ENCODE data around the gene ZNF467.

ZNF467 gene

DNA sequence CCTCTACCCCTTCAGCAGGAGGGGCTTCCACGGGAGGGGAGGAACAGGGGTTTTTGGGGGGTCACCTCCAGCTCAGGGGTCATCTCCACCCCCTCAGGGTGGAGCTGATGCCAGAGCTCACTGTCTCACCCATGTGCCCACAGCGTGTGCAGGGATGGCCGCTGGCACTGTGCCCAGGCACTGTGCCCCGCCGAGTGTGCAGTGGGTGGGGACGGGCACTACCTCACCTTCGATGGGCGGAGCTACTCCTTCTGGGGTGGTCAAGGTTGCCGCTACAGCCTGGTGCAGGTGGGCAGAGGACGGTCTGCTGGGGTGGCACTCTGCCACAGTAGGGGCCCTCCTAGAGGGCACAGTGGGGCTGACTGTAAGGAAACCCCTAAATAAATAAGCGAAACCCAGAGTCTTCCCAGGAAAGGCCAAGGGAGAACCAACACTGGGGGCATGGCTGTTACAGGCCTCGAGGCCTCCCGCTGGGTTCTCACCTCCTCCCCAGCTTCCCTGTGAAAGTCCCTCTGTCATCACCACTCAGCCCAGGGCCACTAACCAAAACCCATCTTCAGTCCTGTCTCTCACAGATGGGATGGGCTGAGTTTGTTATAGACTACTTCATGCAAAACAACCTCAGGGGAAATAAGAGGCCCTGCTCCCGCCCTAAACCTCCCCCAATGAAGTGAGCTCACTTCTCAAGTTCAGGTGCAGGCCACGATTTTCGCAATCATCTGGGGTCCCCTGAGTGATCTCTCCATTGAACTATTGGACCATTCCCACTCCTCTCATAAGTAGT is 7.4 kb upstream of the ZNF467 start:
- peaks cover 9% of the 10 kb centered on the region; the same call in 1 of the 2 replicates for H3K4me1 ChIP-seq
- TF ChIP-seq, protein P1, sequence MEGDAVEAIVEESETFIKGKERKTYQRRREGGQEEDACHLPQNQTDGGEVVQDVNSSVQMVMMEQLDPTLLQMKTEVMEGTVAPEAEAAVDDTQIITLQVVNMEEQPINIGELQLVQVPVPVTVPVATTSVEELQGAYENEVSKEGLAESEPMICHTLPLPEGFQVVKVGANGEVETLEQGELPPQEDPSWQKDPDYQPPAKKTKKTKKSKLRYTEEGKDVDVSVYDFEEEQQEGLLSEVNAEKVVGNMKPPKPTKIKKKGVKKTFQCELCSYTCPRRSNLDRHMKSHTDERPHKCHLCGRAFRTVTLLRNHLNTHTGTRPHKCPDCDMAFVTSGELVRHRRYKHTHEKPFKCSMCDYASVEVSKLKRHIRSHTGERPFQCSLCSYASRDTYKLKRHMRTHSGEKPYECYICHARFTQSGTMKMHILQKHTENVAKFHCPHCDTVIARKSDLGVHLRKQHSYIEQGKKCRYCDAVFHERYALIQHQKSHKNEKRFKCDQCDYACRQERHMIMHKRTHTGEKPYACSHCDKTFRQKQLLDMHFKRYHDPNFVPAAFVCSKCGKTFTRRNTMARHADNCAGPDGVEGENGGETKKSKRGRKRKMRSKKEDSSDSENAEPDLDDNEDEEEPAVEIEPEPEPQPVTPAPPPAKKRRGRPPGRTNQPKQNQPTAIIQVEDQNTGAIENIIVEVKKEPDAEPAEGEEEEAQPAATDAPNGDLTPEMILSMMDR (IDR thresholded peaks at IDR 0.05; ENCODE audit: low read depth, low read length): no peak
- no peak for DNase-seq
- no peaks in the 10 kb centered on the region for H3K36me3 ChIP-seq
- no peak overlapping the region for H3K4me3 ChIP-seq (ENCODE audit: low read depth, low read length)
- H3K27me3 ChIP-seq: no peaks in the 10 kb centered on the region
- H3K9me3 ChIP-seq: no peaks in the 10 kb centered on the region

DNA sequence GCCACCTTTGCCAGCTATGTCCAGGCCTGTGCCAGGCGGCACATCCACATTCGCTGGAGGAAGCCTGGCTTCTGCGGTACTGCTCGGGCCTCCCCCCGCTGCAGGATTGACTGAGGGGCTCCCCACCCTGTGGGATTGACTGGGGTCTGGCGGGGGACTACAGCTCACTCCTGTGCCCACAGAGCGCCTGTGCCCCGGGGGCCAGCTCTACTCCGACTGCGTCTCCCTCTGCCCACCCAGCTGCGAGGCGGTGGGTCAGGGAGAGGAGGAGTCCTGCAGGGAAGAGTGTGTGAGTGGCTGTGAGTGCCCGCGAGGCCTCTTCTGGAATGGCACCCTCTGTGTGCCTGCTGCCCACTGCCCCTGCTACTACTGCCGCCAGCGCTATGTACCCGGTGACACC is 6.7 kb upstream of the ZNF467 start:
- Histone ChIP-seq H3K9me3 (no peaks in the 10 kb centered on the region), H3K4me1 (peaks cover 13% of the 10 kb centered on the region; the same call in 1 of the 2 replicates), H3K27me3 (no peaks in the 10 kb centered on the region), H3K4me3 (ENCODE audit: low read depth, low read length) (no peak overlapping the region), H3K36me3 (no peaks in the 10 kb centered on the region)
- no peak for DNase-seq
- TF ChIP-seq, protein P1 (IDR thresholded peaks at IDR 0.05; ENCODE audit: low read depth, low read length): no peak

DNA sequence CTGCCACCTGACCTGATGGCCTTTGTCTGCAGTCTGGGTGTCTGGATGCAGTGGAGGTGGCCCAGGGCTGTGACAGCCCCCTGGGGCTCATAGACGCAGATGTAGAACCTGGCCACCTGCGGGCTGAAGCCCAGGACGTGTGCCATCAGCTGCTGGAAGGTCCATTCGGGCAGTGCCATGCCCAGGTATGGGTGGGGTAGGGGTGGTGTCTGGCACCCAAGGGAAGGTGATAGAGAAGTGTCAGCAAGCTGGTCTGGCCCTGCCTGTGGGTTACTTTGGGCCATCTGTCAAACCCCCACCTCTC is 6.1 kb upstream of the ZNF467 start:
- H3K4me1 ChIP-seq: peaks cover 13% of the 10 kb centered on the region; the same call in 1 of the 2 replicates
- H3K36me3 ChIP-seq: no peaks in the 10 kb centered on the region
- no peaks in the 10 kb centered on the region for H3K27me3 ChIP-seq
- H3K4me3 ChIP-seq (ENCODE audit: low read depth, low read length): no peak overlapping the region
- DNase-seq: no peak
- H3K9me3 ChIP-seq: no peaks in the 10 kb centered on the region
- TF ChIP-seq, protein P1 (IDR thresholded peaks at IDR 0.05; ENCODE audit: low read depth, low read length): no peak

DNA sequence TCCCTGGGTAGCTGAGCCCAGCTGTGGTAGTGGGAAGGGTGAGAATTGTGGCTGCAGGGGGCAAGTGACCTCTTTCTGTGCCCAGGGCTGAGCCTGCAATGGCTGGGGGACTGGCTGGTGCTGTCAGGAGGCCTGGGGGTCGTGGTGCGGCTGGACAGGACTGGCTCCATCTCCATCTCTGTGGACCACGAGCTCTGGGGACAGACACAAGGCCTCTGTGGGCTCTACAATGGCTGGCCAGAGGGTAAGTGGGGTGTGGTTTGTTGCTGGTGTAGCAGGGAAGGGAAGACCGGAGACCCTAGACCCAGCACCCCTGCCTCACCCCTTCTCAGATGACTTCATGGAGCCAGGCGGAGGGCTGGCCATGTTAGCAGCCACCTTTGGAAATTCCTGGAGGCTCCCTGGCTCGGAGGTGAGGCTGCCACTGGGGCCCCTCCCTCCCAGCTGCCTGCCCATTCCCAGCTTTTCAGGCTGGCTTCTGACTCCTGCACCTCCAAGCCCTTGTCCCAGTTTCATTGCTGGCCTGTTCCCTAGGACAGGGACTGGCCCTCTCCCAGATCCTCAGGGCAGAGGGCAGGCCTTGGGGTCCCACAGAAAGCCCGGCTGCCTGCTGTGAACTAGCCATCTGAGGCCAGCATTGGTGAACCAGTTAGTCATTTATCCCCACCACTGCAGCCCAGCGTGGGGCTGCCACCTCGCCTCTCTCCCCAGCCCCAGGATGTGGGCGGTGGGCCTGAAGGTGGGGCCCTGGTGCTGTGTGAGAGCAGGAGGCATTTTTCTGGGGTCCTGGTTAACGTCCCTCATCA is 5.5 kb upstream of the ZNF467 start:
- TF ChIP-seq, protein P1 (IDR thresholded peaks at IDR 0.05; ENCODE audit: low read depth, low read length): no peak
- peaks cover 13% of the 10 kb centered on the region; the same call in 1 of the 2 replicates for H3K4me1 ChIP-seq
- H3K36me3 ChIP-seq: no peaks in the 10 kb centered on the region
- H3K4me3 ChIP-seq (ENCODE audit: low read depth, low read length): no peak overlapping the region
- no peak for DNase-seq
- no peaks in the 10 kb centered on the region for H3K9me3 ChIP-seq
- no peaks in the 10 kb centered on the region for H3K27me3 ChIP-seq

DNA sequence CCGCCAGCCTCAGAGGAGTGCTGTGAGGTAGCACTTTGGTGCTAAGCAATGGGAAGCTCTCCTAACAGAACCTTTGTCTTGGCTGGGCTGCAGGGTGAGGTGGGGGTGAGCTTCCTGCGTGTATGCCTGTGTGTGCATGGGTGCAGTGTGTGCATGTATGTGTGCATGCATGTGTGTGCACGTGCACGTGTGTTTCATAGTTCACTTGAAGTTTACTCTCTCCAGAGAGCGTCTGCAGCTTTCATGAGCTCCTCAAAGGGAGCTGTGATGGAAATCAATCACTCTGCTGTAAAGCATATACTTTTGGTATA is 4.9 kb upstream of the ZNF467 start:
- no peak for DNase-seq
- TF ChIP-seq, protein P1 (IDR thresholded peaks at IDR 0.05; ENCODE audit: low read depth, low read length): no peak
- peaks cover 13% of the 10 kb centered on the region; the same call in 1 of the 2 replicates for H3K4me1 ChIP-seq
- H3K9me3 ChIP-seq: no peaks in the 10 kb centered on the region
- no peak overlapping the region for H3K4me3 ChIP-seq (ENCODE audit: low read depth, low read length)
- no peaks in the 10 kb centered on the region for H3K27me3 ChIP-seq
- H3K36me3 ChIP-seq: no peaks in the 10 kb centered on the region

All from BE2C (cell line).